Ishikawa (cell line): Measurements from ENCODE around the gene DAB2IP.

Experiments used
- CEBPB ChIP-seq: IDR thresholded peaks from 2 replicates; pipeline ENCODE4 v1.6.1; 2012
- CREB1 ChIP-seq: IDR thresholded peaks from 2 replicates; pipeline ENCODE4 v1.6.1; 2012; ENCODE audit warnings: low read depth
- EGR1 ChIP-seq: IDR thresholded peaks from 2 replicates; pipeline ENCODE4 v1.6.1; 2012
- EP300 ChIP-seq: IDR thresholded peaks from 2 replicates; pipeline ENCODE4 v1.6.1; 2012; ENCODE audit warnings: borderline replicate concordance
- FOXM1 ChIP-seq: IDR thresholded peaks from 2 replicates; pipeline ENCODE4 v1.6.1; 2012; ENCODE audit warnings: low read depth, borderline replicate concordance
- MAX ChIP-seq: IDR thresholded peaks from 2 replicates; pipeline ENCODE4 v1.6.1; 2012
- NFIC ChIP-seq: IDR thresholded peaks from 2 replicates; pipeline ENCODE4 v1.6.1; 2012
- RAD21 ChIP-seq: IDR thresholded peaks from 2 replicates; pipeline ENCODE4 v1.6.1; 2012; ENCODE audit warnings: low read depth
- REST ChIP-seq: IDR thresholded peaks from 2 replicates; pipeline ENCODE4 v1.6.1; 2012; ENCODE audit warnings: low read depth, mild to moderate bottlenecking
- TAF1 ChIP-seq: IDR thresholded peaks from 2 replicates; pipeline ENCODE4 v1.6.1; 2012; ENCODE audit warnings: low read depth, mild to moderate bottlenecking
- TCF12 ChIP-seq: IDR thresholded peaks from 2 replicates; pipeline ENCODE4 v1.6.1; 2012; ENCODE audit warnings: low read depth
- TEAD4 ChIP-seq: IDR thresholded peaks from 2 replicates; pipeline ENCODE4 v1.6.1; 2012
- USF1 ChIP-seq: IDR thresholded peaks from 2 replicates; pipeline ENCODE4 v1.6.1; 2012
- YY1 ChIP-seq: IDR thresholded peaks from 2 replicates; pipeline ENCODE4 v1.6.1; 2012; ENCODE audit warnings: low read depth
- ZBTB7A ChIP-seq: IDR thresholded peaks from 2 replicates; pipeline ENCODE4 v1.6.1; 2012; ENCODE audit warnings: low read depth

DAB2IP gene

GRCh38 chr9:121694001-121694400 lies 42.6 kb downstream of the DAB2IP start:
- TF ChIP-seq TAF1, result no peak
- TF ChIP-seq TCF12, result no peak
- no peak for TF ChIP-seq NFIC
- no peak for TF ChIP-seq ZBTB7A
- no peak for TF ChIP-seq USF1
- no peak for TF ChIP-seq CREB1
- no peak for TF ChIP-seq FOXM1
- no peak for TF ChIP-seq RAD21
- no peak for TF ChIP-seq REST
- TF ChIP-seq CEBPB, result no peak
- no peak for TF ChIP-seq EP300

GRCh38 chr9:121694600-121694999 lies 43.2 kb downstream of the DAB2IP start:
- TF ChIP-seq EGR1, result no peak
- TF ChIP-seq USF1, result no peak
- TF ChIP-seq MAX, result no peak
- no peak for TF ChIP-seq ZBTB7A
- no peak for TF ChIP-seq CREB1
- TF ChIP-seq REST, result no peak
- no peak for TF ChIP-seq TCF12
- no peak for TF ChIP-seq CEBPB
- no peak for TF ChIP-seq TEAD4
- no peak for TF ChIP-seq TAF1
- TF ChIP-seq EP300, result no peak
- no peak for TF ChIP-seq NFIC
- TF ChIP-seq RAD21, result no peak
- TF ChIP-seq FOXM1, result no peak
- TF ChIP-seq YY1, result no peak

GRCh38 chr9:121696930-121697329 lies 45.5 kb downstream of the DAB2IP start:
- TF ChIP-seq TAF1 (no peak), MAX (no peak), TEAD4 (no peak), EGR1 (no peak), FOXM1 (no peak), TCF12 (no peak), EP300 (no peak), CEBPB (no peak), CREB1 (no peak), USF1 (no peak), YY1 (no peak), NFIC (no peak), RAD21 (no peak), ZBTB7A (no peak), REST (no peak)
